ENCODE measurements around the gene CYB5R3. TPM values are rescaled to one million over a fixed set of nuclear protein-coding genes. Genes with fewer than 3 reads are reported as not detected.

Gene CYB5R3
- total RNA-seq, 5 donors from 2014 or later (not counting 1 experiment from before 2014, with no cell fraction given) = 40.8 to 58.6 (median 51.0) TPM

DNA sequence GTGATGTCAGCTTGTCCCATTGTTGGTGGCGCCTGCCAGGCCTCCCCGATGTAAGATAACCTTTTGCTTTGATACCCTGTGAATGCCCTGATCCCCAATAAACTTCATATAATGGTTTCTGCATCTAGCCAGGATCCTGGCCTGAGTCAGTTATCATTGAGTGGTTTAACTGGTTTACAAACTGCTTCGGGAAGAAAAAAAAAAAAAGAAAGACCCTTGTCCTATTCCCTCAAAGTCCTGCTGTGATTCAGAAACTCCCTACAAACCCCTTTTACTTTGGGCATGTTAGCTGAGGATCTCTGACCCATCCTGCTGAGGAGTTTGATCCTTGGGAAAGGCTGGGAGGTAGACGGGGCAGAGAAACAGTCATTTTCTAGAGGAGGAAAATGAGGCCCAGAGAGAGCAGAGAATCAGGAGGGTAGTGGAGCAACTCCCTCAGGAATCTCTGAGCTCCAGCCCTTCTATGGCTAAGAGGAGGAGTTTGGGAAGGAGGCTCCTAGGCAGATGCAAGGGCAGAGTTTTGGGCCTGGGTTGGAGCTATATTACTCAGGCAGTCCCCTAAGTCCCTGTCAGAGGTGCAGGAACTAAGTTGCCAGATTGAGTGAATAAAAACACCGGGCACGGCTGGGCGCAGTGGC, 5.4 kb upstream of the CYB5R3 start:
- peaks cover 0 to 6% of the 10 kb centered on the region in 2 donors for H3K27me3 Mint-ChIP-seq
- H3K36me3 ChIP-seq (ENCODE audit: control insufficient read depth in 2 of 2, extremely low read depth in 1 of 2, insufficient read depth in 1 of 2, low read length in 1 of 2) = no peaks in the 10 kb centered on the region
- no peak overlapping the region for H3K27ac Mint-ChIP-seq
- H3K27me3 ChIP-seq (replicated peaks in 1 of 2; ENCODE audit: control insufficient read depth in 2 of 2, extremely low read depth in 1 of 2, insufficient read depth in 2 of 2, low read length in 1 of 2) = peaks cover 0 to 28% of the 10 kb centered on the region in 2 experiments
- ChIA-PET CTCF (no interaction called here), POLR2A (no interaction called here)
- DNase-seq (no peak), ATAC-seq (replicated peaks in 1 of 4) (no peak)
- H3K9me3 ChIP-seq = no peaks in the 10 kb centered on the region
- H3K4me3 ChIP-seq (ENCODE audit: control insufficient read depth in 1 of 2, extremely low read depth in 1 of 2, low read length in 1 of 2) = no peak overlapping the region
- peaks cover 0 to 7% (median 2%) of the 10 kb centered on the region in 3 donors for H3K4me1 Mint-ChIP-seq
- H3K27ac ChIP-seq (ENCODE audit: low read length) = no peak overlapping the region
- WGBS (ENCODE audit: insufficient coverage) = 89% methylated on average over 1 of the region's 7 CpGs
- no peak overlapping the region for H3K4me3 Mint-ChIP-seq
- H3K4me1 ChIP-seq (ENCODE audit: control insufficient read depth in 1 of 2, extremely low read depth in 1 of 2, insufficient read depth in 2 of 2, low read length in 2 of 2) = peaks cover 0 to 8% of the 10 kb centered on the region in 2 experiments
- H3K9me3 Mint-ChIP-seq = no peaks in the 10 kb centered on the region
- H3K36me3 Mint-ChIP-seq = no peaks in the 10 kb centered on the region

DNA sequence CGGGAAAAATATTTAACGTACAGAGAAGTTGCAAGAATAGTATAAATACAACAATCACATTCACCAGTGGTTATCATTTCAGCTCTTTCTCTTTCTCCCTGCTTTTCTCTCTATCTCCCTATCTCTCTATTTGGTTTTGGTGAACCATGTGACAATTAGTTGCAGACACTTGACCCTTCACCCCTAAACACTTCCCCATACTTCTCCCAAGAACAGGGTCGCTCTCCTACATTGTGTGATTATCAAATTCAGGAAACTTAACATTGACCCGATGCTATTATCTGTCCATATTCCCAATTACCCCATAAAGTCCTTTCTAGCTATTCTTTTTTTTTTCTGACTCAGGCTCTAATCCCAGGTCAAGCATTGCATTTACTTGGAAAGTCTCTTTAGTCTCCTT, 4.8 kb upstream of the CYB5R3 start:
- ChIA-PET POLR2A (no interaction called here), CTCF (interaction anchor here in 1 of 2 donors (0.6 kb wide), 1 partner anchor 174 kb away, joined by 3 read pairs; no protein-coding TSS in a partner anchor)

DNA sequence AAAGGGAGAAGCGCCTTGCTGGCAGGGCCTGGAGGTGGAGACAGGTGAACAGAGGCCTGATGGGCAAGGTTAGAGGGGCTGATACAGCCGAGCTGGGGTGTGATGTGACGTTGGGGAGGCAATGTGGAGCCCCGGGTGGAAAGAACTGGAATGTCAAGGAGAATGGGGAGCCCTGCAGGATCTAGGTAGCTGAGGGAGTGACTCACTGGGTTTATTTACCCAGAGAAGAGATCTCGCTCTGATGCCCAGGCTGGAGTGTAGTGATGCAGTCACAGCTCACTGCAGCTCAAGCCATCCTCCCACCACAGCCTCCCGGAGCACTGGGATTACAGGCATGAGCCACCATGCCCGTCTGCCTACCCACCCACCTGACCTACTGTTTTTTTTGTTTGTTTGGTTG, 1.9 kb upstream of the CYB5R3 start:
- CTCF ChIA-PET = no interaction called here

More for the DNA sequence above, 4.8 kb upstream of the CYB5R3 start:
- Histone ChIP-seq H3K27me3 (replicated peaks in 1 of 2; ENCODE audit: control insufficient read depth in 2 of 2, extremely low read depth in 1 of 2, insufficient read depth in 2 of 2, low read length in 1 of 2) (peaks cover 0 to 28% of the 10 kb centered on the region in 2 experiments), H3K9me3 (no peaks in the 10 kb centered on the region), H3K36me3 (ENCODE audit: control insufficient read depth in 2 of 2, extremely low read depth in 1 of 2, insufficient read depth in 1 of 2, low read length in 1 of 2) (no peaks in the 10 kb centered on the region), H3K4me3 (ENCODE audit: control insufficient read depth in 1 of 2, extremely low read depth in 1 of 2, low read length in 1 of 2) (no peak overlapping the region), H3K27ac (ENCODE audit: low read length) (no peak overlapping the region), H3K4me1 (ENCODE audit: control insufficient read depth in 1 of 2, extremely low read depth in 1 of 2, insufficient read depth in 2 of 2, low read length in 2 of 2) (peaks cover 0 to 10% of the 10 kb centered on the region in 2 experiments)
- Mint-ChIP-seq H3K4me3 (no peak overlapping the region), H3K27ac (no peak overlapping the region), H3K9me3 (no peaks in the 10 kb centered on the region), H3K4me1 (peaks cover 0 to 7% (median 2%) of the 10 kb centered on the region in 3 donors), H3K36me3 (no peaks in the 10 kb centered on the region), H3K27me3 (peaks cover 0 to 6% of the 10 kb centered on the region in 2 donors)
- ATAC-seq (replicated peaks in 1 of 4) (no peak), DNase-seq (no peak)
- WGBS (ENCODE audit: insufficient coverage) = 100% methylated on average over 1 of the region's 4 CpGs

DNA sequence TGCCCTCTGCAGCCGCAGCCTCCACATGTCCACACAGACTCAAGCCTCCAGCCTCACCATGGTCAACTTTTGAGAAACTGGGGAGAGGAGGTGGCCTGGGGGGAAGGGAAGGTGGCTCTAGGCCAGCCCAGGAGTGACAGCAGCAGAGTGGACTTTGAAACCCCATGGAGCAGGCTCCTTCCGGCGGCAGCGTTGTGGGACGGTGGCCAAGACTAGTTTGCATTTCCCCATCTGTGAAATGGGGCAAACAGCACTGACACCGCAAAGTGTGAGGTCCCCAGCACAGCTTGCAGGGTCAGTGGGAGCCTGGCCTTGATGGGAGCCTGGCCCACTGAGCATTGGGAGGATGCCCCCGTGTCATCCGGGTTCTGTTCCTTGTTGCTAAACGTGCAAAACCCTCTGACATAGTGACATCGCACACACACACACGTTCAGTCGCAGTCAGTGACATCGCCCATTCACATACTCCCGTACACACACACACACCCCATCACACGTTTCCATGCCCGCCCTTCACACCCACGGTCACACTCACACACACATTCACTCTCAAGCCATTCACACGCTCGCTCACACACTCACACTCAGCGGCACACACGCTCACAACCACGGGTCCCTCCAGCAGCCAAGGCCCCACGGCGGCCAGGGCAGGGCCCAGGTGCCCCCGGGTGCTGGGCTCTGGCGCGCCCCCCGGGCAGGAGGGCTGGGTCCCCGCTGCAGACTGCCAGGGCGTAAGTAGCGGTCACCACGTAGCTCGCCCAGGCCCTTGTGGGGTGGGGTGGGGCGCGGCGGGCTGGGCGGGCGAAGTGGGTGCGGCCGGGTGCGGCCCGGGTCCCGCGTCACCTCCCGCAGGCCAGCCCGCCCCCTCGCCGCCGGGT, 585 bp downstream of the CYB5R3 start:
- 1% methylated on average over 41 of the region's 49 CpGs for WGBS (ENCODE audit: insufficient coverage)
- peak overlapping the region; percentile 85 to 92 for H3K27ac Mint-ChIP-seq
- H3K9me3 ChIP-seq = no peaks in the 10 kb centered on the region
- H3K27ac ChIP-seq (ENCODE audit: low read length) = peak overlapping the region; percentile 49
- DNase-seq (peak in 29 of 35 experiments; percentile 7 to 61 (median 25)), ATAC-seq (replicated peaks in 1 of 4) (peak; percentile 64 to 67 (median 66))
- peaks cover 4 to 56% of the 10 kb centered on the region in 2 experiments for H3K4me1 ChIP-seq (ENCODE audit: control insufficient read depth in 1 of 2, extremely low read depth in 1 of 2, insufficient read depth in 2 of 2, low read length in 2 of 2)
- CTCF ChIA-PET = interaction anchor here in 1 of 2 donors (0.8 kb wide), 1 partner anchor 33 kb away, joined by 4 read pairs; no protein-coding TSS in a partner anchor
- POLR2A ChIA-PET = interaction anchor here (0.6 to 1.3 kb wide), 3 partner anchors 34 to 447 kb away, joined by 3 to 6 read pairs (median 3); partner anchors contain the start of gene POLDIP3 (in 1 of the 2)
- H3K36me3 Mint-ChIP-seq = no peaks in the 10 kb centered on the region
- H3K4me3 Mint-ChIP-seq = peak overlapping the region; percentile 90 to 92 (median 92)
- no peaks in the 10 kb centered on the region for H3K9me3 Mint-ChIP-seq
- H3K36me3 ChIP-seq (ENCODE audit: control insufficient read depth in 2 of 2, extremely low read depth in 1 of 2, insufficient read depth in 1 of 2, low read length in 1 of 2) = no peaks in the 10 kb centered on the region
- H3K27me3 Mint-ChIP-seq = no peaks in the 10 kb centered on the region
- H3K4me1 Mint-ChIP-seq = peaks cover 37 to 45% (median 41%) of the 10 kb centered on the region in 3 donors
- H3K27me3 ChIP-seq (replicated peaks in 1 of 2; ENCODE audit: control insufficient read depth in 2 of 2, extremely low read depth in 1 of 2, insufficient read depth in 2 of 2, low read length in 1 of 2) = peaks cover 0 to 10% of the 10 kb centered on the region in 2 experiments
- peak overlapping the region; percentile 68 to 70 for H3K4me3 ChIP-seq (ENCODE audit: control insufficient read depth in 1 of 2, extremely low read depth in 1 of 2, low read length in 1 of 2)

More for the DNA sequence above, 1.9 kb upstream of the CYB5R3 start:
- 79% methylated on average over 4 of the region's 7 CpGs for WGBS (ENCODE audit: insufficient coverage)
- no peak overlapping the region for H3K27ac Mint-ChIP-seq
- Histone ChIP-seq H3K27ac (ENCODE audit: low read length) (no peak overlapping the region), H3K27me3 (replicated peaks in 1 of 2; ENCODE audit: control insufficient read depth in 2 of 2, extremely low read depth in 1 of 2, insufficient read depth in 2 of 2, low read length in 1 of 2) (peaks cover 0 to 17% of the 10 kb centered on the region in 2 experiments), H3K4me3 (ENCODE audit: control insufficient read depth in 1 of 2, extremely low read depth in 1 of 2, low read length in 1 of 2) (no peak overlapping the region), H3K4me1 (ENCODE audit: control insufficient read depth in 1 of 2, extremely low read depth in 1 of 2, insufficient read depth in 2 of 2, low read length in 2 of 2) (peaks cover 4 to 34% of the 10 kb centered on the region in 2 experiments), H3K9me3 (no peaks in the 10 kb centered on the region), H3K36me3 (ENCODE audit: control insufficient read depth in 2 of 2, extremely low read depth in 1 of 2, insufficient read depth in 1 of 2, low read length in 1 of 2) (no peaks in the 10 kb centered on the region)
- peaks cover 17 to 29% (median 23%) of the 10 kb centered on the region in 3 donors for H3K4me1 Mint-ChIP-seq
- DNase-seq = no peak
- no peak for ATAC-seq (replicated peaks in 1 of 4)
- H3K27me3 Mint-ChIP-seq = peaks cover 0 to 4% of the 10 kb centered on the region in 2 donors
- no peaks in the 10 kb centered on the region for H3K36me3 Mint-ChIP-seq
- peak overlapping the region in 2 of 3 donors; percentile 57 to 92 for H3K4me3 Mint-ChIP-seq
- POLR2A ChIA-PET = no interaction called here
- no peaks in the 10 kb centered on the region for H3K9me3 Mint-ChIP-seq

DNA sequence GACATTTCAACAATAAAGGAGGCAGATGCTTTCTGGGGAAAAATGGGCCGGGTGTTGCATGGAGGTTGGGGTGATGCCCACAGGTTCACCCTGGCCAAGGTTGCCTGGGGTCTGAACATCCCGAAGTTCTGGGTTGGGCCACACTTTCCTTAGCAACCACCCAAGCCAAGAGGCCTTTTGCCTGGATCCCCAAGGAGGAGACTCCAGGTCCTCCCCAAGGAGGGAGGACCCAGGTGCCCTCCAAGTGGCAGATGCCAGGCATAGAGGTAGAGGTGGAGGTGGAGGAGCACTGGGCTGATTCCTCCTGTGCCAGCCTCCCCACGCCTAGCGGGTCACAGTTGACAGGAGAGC, 1.2 kb downstream of the CYB5R3 start:
- CTCF ChIA-PET = no interaction called here
- H3K4me1 Mint-ChIP-seq = peaks cover 37 to 45% (median 41%) of the 10 kb centered on the region in 3 donors

More for the DNA sequence above, 1.2 kb downstream of the CYB5R3 start:
- H3K9me3 Mint-ChIP-seq = no peaks in the 10 kb centered on the region
- POLR2A ChIA-PET = interaction anchor here in 1 of 2 donors (1.3 kb wide), 1 partner anchor 34 kb away, joined by 3 read pairs; no protein-coding TSS in a partner anchor
- peak overlapping the region; percentile 68 to 70 for H3K4me3 ChIP-seq (ENCODE audit: control insufficient read depth in 1 of 2, extremely low read depth in 1 of 2, low read length in 1 of 2)
- H3K27ac Mint-ChIP-seq = peak overlapping the region; percentile 7 to 92
- no peak for ATAC-seq (replicated peaks in 1 of 4)
- no peak overlapping the region for H3K27ac ChIP-seq (ENCODE audit: low read length)
- no peak for DNase-seq
- H3K4me1 ChIP-seq (ENCODE audit: control insufficient read depth in 1 of 2, extremely low read depth in 1 of 2, insufficient read depth in 2 of 2, low read length in 2 of 2) = peaks cover 4 to 56% of the 10 kb centered on the region in 2 experiments
- peaks cover 0 to 7% of the 10 kb centered on the region in 2 experiments for H3K27me3 ChIP-seq (replicated peaks in 1 of 2; ENCODE audit: control insufficient read depth in 2 of 2, extremely low read depth in 1 of 2, insufficient read depth in 2 of 2, low read length in 1 of 2)
- H3K36me3 ChIP-seq (ENCODE audit: control insufficient read depth in 2 of 2, extremely low read depth in 1 of 2, insufficient read depth in 1 of 2, low read length in 1 of 2) = no peaks in the 10 kb centered on the region
- no peaks in the 10 kb centered on the region for H3K36me3 Mint-ChIP-seq
- H3K4me3 Mint-ChIP-seq = peak overlapping the region; percentile 90 to 92 (median 92)
- no peaks in the 10 kb centered on the region for H3K9me3 ChIP-seq
- WGBS (ENCODE audit: insufficient coverage) = no CpG with 5 or more reads among the region's 4 CpGs
- no peaks in the 10 kb centered on the region for H3K27me3 Mint-ChIP-seq
